K562 (cell line): ENCODE data around the gene PWWP2A. TPM values are rescaled to one million over a fixed set of nuclear protein-coding genes. Genes with fewer than 3 reads are reported as not detected.

Source experiments
- ATAC-seq: fragments of 200-7000 bp; cut with Tn5 transposase; 3 replicates; pipeline ENCODE4 v1.9.1; 2020; ENCODE audit warnings: moderate library complexity
- BruUV-seq: library from RNA; stranded (reverse); fragments of 400-500 nt; replicated peaks from 2 replicates; lab custom pipeline; 2021; lab: Mats Ljungman, UMichigan
- CTCF ChIA-PET: fragments of 300-600 bp; formaldehyde crosslinking; extraction: SDS; loops from one replicate; lab custom pipeline; 2021; ENCODE audit warnings: low intra/inter-chr PET ratio; lab: Yijun Ruan, JAX
- POLR2A ChIA-PET: fragments of 300-600, 350-650 bp; sonication (Branson Sonifier 250); formaldehyde crosslinking; extraction: SDS; loops from one replicate; lab custom pipeline; 2021; ENCODE audit warnings: antibody characterized with exemption, inconsistent platforms; lab: Yijun Ruan, JAX
- DNase-seq, 4 experiments: peaks; one replicate each; pipeline versions ENCODE4 v3.0.0 to v3.0.0-alpha.2; 2011 to 2018; ENCODE audit warnings: low spot score in 3 of 4, mixed read lengths in 3 of 4; ENCODE audit errors: extremely low read depth in 1 of 4
- FAIRE-seq: peaks from 2 replicates; lab custom pipeline; 2011; peaks lifted over from hg19 to GRCh38; lab: Jason Lieb, UNC
- H2AFZ ChIP-seq: 2 replicates; pipeline ENCODE4 v1.6.0; 2011; ENCODE audit warnings: low read depth, low read length, control low read depth, inconsistent platforms
- H3K27ac ChIP-seq: fragments of 200-600 bp; 3 replicates; pipeline ENCODE4 v1.8.0; 2011; ENCODE audit warnings: low read depth, mild to moderate bottlenecking, control low read depth, inconsistent platforms, low read length, moderate library complexity, mixed read lengths; ENCODE audit errors: extremely low read depth
- H3K27me3 ChIP-seq, 2 experiments: fragments of 300-600 bp in 1 of 2; 2 replicates in 1 of 2; 3 replicates in 1 of 2; pipeline versions ENCODE4 v1.6.0 to v1.8.0; 2011; ENCODE audit warnings: inconsistent platforms in 2 of 2, low read length in 2 of 2, mild to moderate bottlenecking in 1 of 2, mixed read lengths in 1 of 2, moderate library complexity in 1 of 2; ENCODE audit not compliant: control insufficient read depth in 2 of 2, insufficient read depth in 2 of 2
- H3K36me3 ChIP-seq: fragments of 300-600 bp; 3 replicates; pipeline ENCODE4 v1.8.0; 2011; ENCODE audit warnings: mild to moderate bottlenecking, low read length, inconsistent platforms; ENCODE audit not compliant: control insufficient read depth, insufficient read depth
- H3K4me1 ChIP-seq, 2 experiments: fragments of 200-600 bp in 1 of 2; replicated peaks in 1 of 2; 2 replicates in 1 of 2; 3 replicates in 1 of 2; pipeline versions ENCODE4 v1.5.1 to v1.8.0; 2011; ENCODE audit warnings: inconsistent platforms in 2 of 2, low read length in 2 of 2, mild to moderate bottlenecking in 1 of 2, mixed read lengths in 1 of 2, moderate library complexity in 1 of 2; ENCODE audit not compliant: control insufficient read depth in 2 of 2, insufficient read depth in 2 of 2
- H3K4me2 ChIP-seq: 2 replicates; pipeline ENCODE4 v1.6.1; 2011; ENCODE audit warnings: low read length, control low read depth, inconsistent platforms, mixed read lengths; ENCODE audit not compliant: insufficient read depth
- H3K4me3 ChIP-seq: fragments of 200-600 bp; sonication (generic), shearing (Covaris generic); 2 replicates; pipeline ENCODE4 v1.5.1; 2016; ENCODE audit warnings: control low read depth, inconsistent platforms
- H3K79me2 ChIP-seq: fragments of 200-600 bp; 3 replicates; pipeline ENCODE4 v1.8.0; 2011; ENCODE audit warnings: low read length, inconsistent platforms; ENCODE audit not compliant: control insufficient read depth, insufficient read depth
- H3K9ac ChIP-seq, 2 experiments: 2 replicates each; pipeline versions ENCODE4 v1.6.0 to v1.6.1; 2011; ENCODE audit warnings: low read depth in 2 of 2, low read length in 2 of 2, control low read depth in 1 of 2, inconsistent platforms in 1 of 2, mild to moderate bottlenecking in 1 of 2, mixed read lengths in 1 of 2; ENCODE audit not compliant: insufficient read depth in 1 of 2
- H3K9me1 ChIP-seq: one replicate; pipeline ENCODE4 v1.6.0; 2011; ENCODE audit warnings: inconsistent platforms, mild to moderate bottlenecking, low read length, moderate library complexity; ENCODE audit not compliant: control insufficient read depth, insufficient read depth
- H3K9me3 ChIP-seq: replicated peaks from 2 replicates; pipeline ENCODE4 v1.5.1; 2011; ENCODE audit warnings: low read depth, low read length, inconsistent platforms; ENCODE audit not compliant: control insufficient read depth, insufficient read depth
- H4K20me1 ChIP-seq: replicated peaks from 2 replicates; pipeline ENCODE4 v1.6.1; 2011; ENCODE audit warnings: low read length, inconsistent platforms, mixed read lengths; ENCODE audit not compliant: control insufficient read depth, insufficient read depth
- BCOR ChIP-seq: fragments of 450-650 bp; IDR thresholded peaks from 2 replicates; pipeline ENCODE4 v1.6.1; 2016
- CCNT2 ChIP-seq: IDR thresholded peaks from 2 replicates; pipeline ENCODE4 v1.6.1; 2011; ENCODE audit warnings: borderline replicate concordance, low read depth, mild to moderate bottlenecking, moderate library complexity, mixed read lengths, low read length; ENCODE audit not compliant: insufficient read length; ENCODE audit errors: extremely low read depth
- ETS1 ChIP-seq: conservative IDR thresholded peaks from 2 replicates; pipeline ENCODE4 v1.6.1; 2011; ENCODE audit warnings: low read depth, mild to moderate bottlenecking, low read length; ENCODE audit not compliant: control insufficient read depth
- MAFF ChIP-seq: IDR thresholded peaks from 2 replicates; pipeline ENCODE4 v1.6.1; 2012; ENCODE audit warnings: low read length, improper control_type of control experiment
- MTF1 ChIP-seq: fragments of 250-450 bp; sonication (Bioruptor Pico); IDR thresholded peaks from 2 replicates; pipeline ENCODE4 v1.9.0; 2021; ENCODE audit warnings: moderate library complexity, mild to moderate bottlenecking, inconsistent platforms, borderline replicate concordance
- NFIX ChIP-seq: fragments of 250-450 bp; sonication (Bioruptor Pico); IDR thresholded peaks from 2 replicates; pipeline ENCODE4 v1.4.0; 2020; ENCODE audit warnings: low read depth, mild to moderate bottlenecking, moderate library complexity
- RB1 ChIP-seq: fragments of 450-650 bp; IDR thresholded peaks from 2 replicates; pipeline ENCODE4 v1.6.1; 2017; ENCODE audit warnings: low read depth, mild to moderate bottlenecking
- ZNF57 ChIP-seq: fragments of 450-650 bp; formaldehyde crosslinking; IDR thresholded peaks from 2 replicates; pipeline ENCODE4 v1.4.0; 2020; ENCODE audit warnings: mild to moderate bottlenecking, moderate library complexity
- ZZZ3 ChIP-seq: fragments of 450-650 bp; IDR thresholded peaks from 2 replicates; pipeline ENCODE4 v1.6.1; 2016; ENCODE audit warnings: antibody characterized with exemption, mild to moderate bottlenecking, moderate library complexity
- WGBS: fragments of 100-300 bp; shearing (Covaris generic); methylation state at CpG from one replicate; pipeline ENCODE4 v1.1.6; 2016; ENCODE audit warnings: low coverage, mixed read lengths; ENCODE audit not compliant: insufficient coverage; ENCODE audit errors: missing lambda C conversion rate; 5-methylcytosine and 5-hydroxymethylcytosine counted together
- in situ Hi-C: fragments of 300-500 bp; cut with MboI; formaldehyde crosslinking; loops from 4 replicates; pipeline ENCODE4 v1.15.0; 2018; ENCODE audit warnings: inconsistent platforms, mixed read lengths
- intact Hi-C: fragments of 100-400 bp; cut with micrococcal nuclease; formaldehyde crosslinking; loops from 2 replicates; pipeline ENCODE4 v1.14.2; 2022
- polyA plus RNA-seq, 8 experiments: library from polyadenylated mRNA; depleted of rRNA in 4 of 8; stranded (reverse) in 5 of 8; unstranded in 3 of 8; fragments of >200 nt; fragmentation: Nextera tagmentation in 2 of 8; fragmentation: Illumina TruSeq in 1 of 8; extraction: Ambion mirVana in 2 of 8; extraction: Trizol in 1 of 8; gene quantifications; 2 replicates each; pipeline versions ENCODE4 v1.2.1 to v1.2.3, GENCODE V29; 2011 to 2014; ENCODE audit warnings: inconsistent platforms in 1 of 8, missing spikeins in 1 of 8
- total RNA-seq, 7 experiments: library from RNA; depleted of rRNA in 6 of 7; stranded (reverse); fragments of >200 nt in 6 of 7; fragmentation: Illumina TruSeq in 2 of 7; extraction: Trizol in 2 of 7; gene quantifications; 2 replicates each; pipeline versions ENCODE4 v1.2.1 to v1.2.3, GENCODE V29; 2011 to 2021; ENCODE audit warnings: low replicate concordance in 1 of 7
- TF ChIP-seq, protein P1 (sequence below): fragments of 250-450 bp; sonication (Bioruptor Pico); IDR thresholded peaks from 2 replicates; pipeline ENCODE4 v1.5.0; 2021; ENCODE audit warnings: mild to moderate bottlenecking, borderline replicate concordance
- TF ChIP-seq, protein P2 (sequence below): fragments of 450-650 bp; IDR thresholded peaks from 2 replicates; pipeline ENCODE4 v1.6.1; 2016; ENCODE audit warnings: borderline replicate concordance
- TF ChIP-seq, protein P3 (sequence below), 2 experiments: fragments of 450-650 bp; IDR thresholded peaks; 2 replicates each; pipeline ENCODE4 v1.6.1; 2016

The PWWP2A gene
- total and polyA plus RNA-seq, 9 of the 15 experiments (the other 6 are each of a cell fraction or from before 2014, with no cell fraction given): 2.7 to 26.3 (median 14.6) TPM

DNA sequence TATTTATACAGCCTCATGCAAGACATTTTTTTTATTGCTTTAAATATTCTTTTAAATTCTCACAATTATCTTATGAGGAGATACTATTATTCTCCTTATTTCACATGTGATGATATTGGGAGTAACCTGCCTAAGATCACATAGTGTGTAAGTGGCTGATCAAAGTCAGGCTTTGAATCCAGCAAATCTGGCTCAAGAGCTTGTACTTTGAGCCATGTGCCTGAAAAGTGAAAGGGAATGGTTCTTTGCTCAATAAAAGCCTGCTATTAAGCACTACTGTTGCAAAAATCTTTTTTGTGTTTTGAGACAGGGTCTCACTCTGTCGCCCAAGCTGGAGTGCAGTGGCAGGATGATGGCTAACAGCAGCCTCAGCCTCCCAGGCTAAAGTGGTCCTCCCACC, 35.1 kb downstream of the PWWP2A start (continued):
- TF ChIP-seq, protein P1, sequence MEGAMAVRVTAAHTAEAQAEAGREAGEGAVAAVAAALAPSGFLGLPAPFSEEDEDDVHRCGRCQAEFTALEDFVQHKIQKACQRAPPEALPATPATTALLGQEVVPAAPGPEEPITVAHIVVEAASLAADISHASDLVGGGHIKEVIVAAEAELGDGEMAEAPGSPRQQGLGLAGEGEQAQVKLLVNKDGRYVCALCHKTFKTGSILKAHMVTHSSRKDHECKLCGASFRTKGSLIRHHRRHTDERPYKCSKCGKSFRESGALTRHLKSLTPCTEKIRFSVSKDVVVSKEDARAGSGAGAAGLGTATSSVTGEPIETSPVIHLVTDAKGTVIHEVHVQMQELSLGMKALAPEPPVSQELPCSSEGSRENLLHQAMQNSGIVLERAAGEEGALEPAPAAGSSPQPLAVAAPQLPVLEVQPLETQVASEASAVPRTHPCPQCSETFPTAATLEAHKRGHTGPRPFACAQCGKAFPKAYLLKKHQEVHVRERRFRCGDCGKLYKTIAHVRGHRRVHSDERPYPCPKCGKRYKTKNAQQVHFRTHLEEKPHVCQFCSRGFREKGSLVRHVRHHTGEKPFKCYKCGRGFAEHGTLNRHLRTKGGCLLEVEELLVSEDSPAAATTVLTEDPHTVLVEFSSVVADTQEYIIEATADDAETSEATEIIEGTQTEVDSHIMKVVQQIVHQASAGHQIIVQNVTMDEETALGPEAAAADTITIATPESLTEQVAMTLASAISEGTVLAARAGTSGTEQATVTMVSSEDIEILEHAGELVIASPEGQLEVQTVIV (CRISPR knock-in tag): no peak
- TF ChIP-seq ETS1 (no peak), ZNF57 (no peak), RB1 (no peak)

DNA sequence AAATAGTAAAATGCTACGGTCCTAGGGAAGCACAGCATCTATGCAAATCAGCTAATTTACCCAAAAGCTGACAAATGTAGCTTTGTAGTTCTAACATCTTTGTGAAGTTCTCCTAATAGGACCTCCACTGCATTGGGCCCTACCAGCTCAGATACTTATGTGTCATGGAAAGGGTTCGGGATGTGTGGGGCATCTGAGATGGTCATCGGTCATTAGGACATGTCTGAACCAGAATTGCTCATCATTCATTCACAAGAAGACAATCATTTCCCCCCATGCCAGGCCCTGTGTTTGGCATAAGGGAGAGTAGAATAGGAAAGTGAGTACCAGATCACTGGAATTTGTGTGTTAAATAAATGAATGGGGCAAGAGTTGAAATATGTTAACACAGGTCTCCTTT, 35.7 kb downstream of the PWWP2A start:
- intact Hi-C loops (loop anchor here (5.0 kb wide), 1 partner anchor 179 kb away; no protein-coding TSS in a partner anchor), in situ Hi-C loops (no loop called here)
- no peaks in the 10 kb centered on the region for H3K9me1 ChIP-seq
- H3K36me3 ChIP-seq: peaks cover 1% of the 10 kb centered on the region; the same call in 2 of the 3 replicates
- ChIA-PET CTCF (no interaction called here), POLR2A (interaction anchor here (0.6 kb wide), 1 partner anchor 261 kb away, joined by 3 read pairs; no protein-coding TSS in a partner anchor)
- H2AFZ ChIP-seq: no peak overlapping the region
- ATAC-seq (no peak), FAIRE-seq (no peak), DNase-seq (no peak)
- H3K4me3 ChIP-seq: no peak overlapping the region
- no TSS peak for BruUV-seq
- 68% methylated on average over 3 of the region's 3 CpGs for WGBS
- no peaks in the 10 kb centered on the region for H3K27me3 ChIP-seq
- no peaks in the 10 kb centered on the region for H3K9me3 ChIP-seq
- peaks cover 0 to 13% of the 10 kb centered on the region in 2 experiments; a peak in 3 of 5 replicates for H3K4me1 ChIP-seq
- H3K9ac ChIP-seq: no peak overlapping the region
- H3K79me2 ChIP-seq: no peaks in the 10 kb centered on the region
- no peak overlapping the region for H3K27ac ChIP-seq
- H4K20me1 ChIP-seq: no peaks in the 10 kb centered on the region
- no peak overlapping the region for H3K4me2 ChIP-seq
- TF ChIP-seq MTF1 (no peak), ZZZ3 (no peak), MAFF (no peak), BCOR (no peak), CCNT2 (no peak), NFIX (no peak)
- TF ChIP-seq, protein P2, sequence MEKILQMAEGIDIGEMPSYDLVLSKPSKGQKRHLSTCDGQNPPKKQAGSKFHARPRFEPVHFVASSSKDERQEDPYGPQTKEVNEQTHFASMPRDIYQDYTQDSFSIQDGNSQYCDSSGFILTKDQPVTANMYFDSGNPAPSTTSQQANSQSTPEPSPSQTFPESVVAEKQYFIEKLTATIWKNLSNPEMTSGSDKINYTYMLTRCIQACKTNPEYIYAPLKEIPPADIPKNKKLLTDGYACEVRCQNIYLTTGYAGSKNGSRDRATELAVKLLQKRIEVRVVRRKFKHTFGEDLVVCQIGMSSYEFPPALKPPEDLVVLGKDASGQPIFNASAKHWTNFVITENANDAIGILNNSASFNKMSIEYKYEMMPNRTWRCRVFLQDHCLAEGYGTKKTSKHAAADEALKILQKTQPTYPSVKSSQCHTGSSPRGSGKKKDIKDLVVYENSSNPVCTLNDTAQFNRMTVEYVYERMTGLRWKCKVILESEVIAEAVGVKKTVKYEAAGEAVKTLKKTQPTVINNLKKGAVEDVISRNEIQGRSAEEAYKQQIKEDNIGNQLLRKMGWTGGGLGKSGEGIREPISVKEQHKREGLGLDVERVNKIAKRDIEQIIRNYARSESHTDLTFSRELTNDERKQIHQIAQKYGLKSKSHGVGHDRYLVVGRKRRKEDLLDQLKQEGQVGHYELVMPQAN: no peak
- TF ChIP-seq, protein P3, sequence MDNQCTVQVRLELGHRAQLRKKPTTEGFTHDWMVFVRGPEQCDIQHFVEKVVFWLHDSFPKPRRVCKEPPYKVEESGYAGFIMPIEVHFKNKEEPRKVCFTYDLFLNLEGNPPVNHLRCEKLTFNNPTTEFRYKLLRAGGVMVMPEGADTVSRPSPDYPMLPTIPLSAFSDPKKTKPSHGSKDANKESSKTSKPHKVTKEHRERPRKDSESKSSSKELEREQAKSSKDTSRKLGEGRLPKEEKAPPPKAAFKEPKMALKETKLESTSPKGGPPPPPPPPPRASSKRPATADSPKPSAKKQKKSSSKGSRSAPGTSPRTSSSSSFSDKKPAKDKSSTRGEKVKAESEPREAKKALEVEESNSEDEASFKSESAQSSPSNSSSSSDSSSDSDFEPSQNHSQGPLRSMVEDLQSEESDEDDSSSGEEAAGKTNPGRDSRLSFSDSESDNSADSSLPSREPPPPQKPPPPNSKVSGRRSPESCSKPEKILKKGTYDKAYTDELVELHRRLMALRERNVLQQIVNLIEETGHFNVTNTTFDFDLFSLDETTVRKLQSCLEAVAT (IDR thresholded peaks at IDR 0.05): no peak
